Measurements from ENCODE around the gene NPAS2.

NPAS2 gene

GRCh38 chr2:100983684-100984310 is 163.9 kb downstream of the NPAS2 start:
- DNase-seq = peak in 1 of 58 donors; percentile 54

- DNase-seq = peak in 48 of 58 donors; percentile 8 to 84 (median 48)
Observed at GRCh38 chr2:100984892-100985307, 165.0 kb downstream of the NPAS2 start.

- no peak for DNase-seq
Observed at GRCh38 chr2:100986157-100986556, 166.2 kb downstream of the NPAS2 start.

GRCh38 chr2:100987536-100987935 is 167.6 kb downstream of the NPAS2 start:
- DNase-seq = no peak

- DNase-seq = no peak
Observed at GRCh38 chr2:100987974-100988373, 168.0 kb downstream of the NPAS2 start.

GRCh38 chr2:100988630-100989417 is 168.9 kb downstream of the NPAS2 start:
- no peak for DNase-seq

- no peak for DNase-seq
Observed at GRCh38 chr2:100989666-100990065, 169.7 kb downstream of the NPAS2 start.

GRCh38 chr2:100990166-100990565 is 170.2 kb downstream of the NPAS2 start:
- no peak for DNase-seq

GRCh38 chr2:100990650-100991403 is 170.9 kb downstream of the NPAS2 start:
- DNase-seq = no peak

- no peak for DNase-seq
Observed at GRCh38 chr2:100991404-100991773, 171.4 kb downstream of the NPAS2 start.

GRCh38 chr2:100992262-100992661 is 172.3 kb downstream of the NPAS2 start:
- no peak for DNase-seq

GRCh38 chr2:100993294-100993693 is 173.4 kb downstream of the NPAS2 start:
- DNase-seq = no peak

GRCh38 chr2:100995309-100996075 is 175.6 kb downstream of the NPAS2 start:
- no peak for DNase-seq

- DNase-seq = no peak
Observed at GRCh38 chr2:100997509-100998234, 177.7 kb downstream of the NPAS2 start.

- no peak for DNase-seq
Observed at GRCh38 chr2:100998235-100998573, 178.3 kb downstream of the NPAS2 start.

GRCh38 chr2:100999995-101000394 is 180.1 kb downstream of the NPAS2 start:
- DNase-seq = no peak

GRCh38 chr2:101001691-101002561 is 182.0 kb downstream of the NPAS2 start, which contains the start of gene RPL31:
Gene RPL31 (plus strand): TSS chr2:101002289. CDS start chr2:101002702, 413 bp downstream.
- DNase-seq = peak; percentile 79 to 97 (median 93)

- peak in 1 of 58 donors; percentile 40 for DNase-seq
Observed at GRCh38 chr2:101002562-101003277, 182.8 kb downstream of the NPAS2 start.

- no peak for DNase-seq
Observed at GRCh38 chr2:101003278-101003775, 183.4 kb downstream of the NPAS2 start.

All from anterior cingulate cortex (tissue), 58 donors.